ENCODE data around the gene HEPHL1.

The HEPHL1 gene

GRCh38 chr11:94131047-94131717 is 110.0 kb downstream of the HEPHL1 start:
- no peak for DNase-seq

- DNase-seq = no peak
These were observed 110.6 kb downstream of the HEPHL1 start for GRCh38 chr11:94131718-94132115.

GRCh38 chr11:94132152-94132558 is 111.0 kb downstream of the HEPHL1 start:
- DNase-seq = no peak

- no peak for DNase-seq
These were observed 111.8 kb downstream of the HEPHL1 start for GRCh38 chr11:94132823-94133408.

GRCh38 chr11:94133752-94134151 is 112.6 kb downstream of the HEPHL1 start:
- no peak for DNase-seq

GRCh38 chr11:94134651-94135512 is 113.7 kb downstream of the HEPHL1 start:
- DNase-seq = peak; percentile 57

- DNase-seq = no peak
These were observed 118.3 kb downstream of the HEPHL1 start for GRCh38 chr11:94139416-94139815.

- DNase-seq = no peak
These were observed 119.1 kb downstream of the HEPHL1 start for GRCh38 chr11:94140154-94140655.

- no peak for DNase-seq
These were observed 120.6 kb downstream of the HEPHL1 start for GRCh38 chr11:94141511-94142307.

- no peak for DNase-seq
These were observed 121.4 kb downstream of the HEPHL1 start for GRCh38 chr11:94142308-94143281.

GRCh38 chr11:94144216-94144615 is 123.1 kb downstream of the HEPHL1 start:
- no peak for DNase-seq

GRCh38 chr11:94144664-94145063 is 123.5 kb downstream of the HEPHL1 start:
- no peak for DNase-seq

GRCh38 chr11:94145431-94145830 is 124.3 kb downstream of the HEPHL1 start:
- DNase-seq = no peak

- DNase-seq = no peak
These were observed 124.8 kb downstream of the HEPHL1 start for GRCh38 chr11:94145916-94146315.

GRCh38 chr11:94147433-94147845 is 126.3 kb downstream of the HEPHL1 start:
- DNase-seq = no peak

GRCh38 chr11:94148189-94148588 is 127.0 kb downstream of the HEPHL1 start:
- DNase-seq = no peak

GRCh38 chr11:94149431-94150017 is 128.4 kb downstream of the HEPHL1 start:
- peak; percentile 72 for DNase-seq

- DNase-seq = no peak
These were observed 128.9 kb downstream of the HEPHL1 start for GRCh38 chr11:94150056-94150455.

GRCh38 chr11:94150704-94151685 is 129.8 kb downstream of the HEPHL1 start:
- no peak for DNase-seq

Measured in right hindlimb (tissue), 1 donor.